Measurements from ENCODE around the gene NELFE. TPM values are rescaled to one million over a fixed set of nuclear protein-coding genes. Genes with fewer than 3 reads are reported as not detected.

Gene NELFE
- total RNA-seq, 2 experiments from 2014 or later: 65.2 to 72.3 TPM

Small RNAs within 50 kb of the gene (microRNA-seq; reads per million reads assigned to microRNA genes)
- gene MIR1236 (ENCODE audit: borderline microRNAs expressed, borderline replicate concordance): not detected

Other genes starting within 250 kb of the NELFE start
- gene LY6G6D, start 243.6 kb downstream of the NELFE start, total RNA-seq: not detected
- not detected for gene LY6G6C, start 237.2 kb downstream of the NELFE start, total RNA-seq
- under 1 TPM; 0.15 to 0.19 TPM for gene MPIG6B, start 235.6 kb downstream of the NELFE start, total RNA-seq
- gene DDAH2, start 229.7 kb downstream of the NELFE start, total RNA-seq: 10 to 100 TPM; 13.3 to 15.4 TPM
- 100 to 1,000 TPM; 525 to 561 TPM for gene CLIC1, start 222.4 kb downstream of the NELFE start, total RNA-seq
- 10 to 100 TPM; 56.1 to 58.0 TPM for gene MSH5, start 219.0 kb downstream of the NELFE start, total RNA-seq
- gene SAPCD1, start 196.3 kb downstream of the NELFE start, total RNA-seq: 10 to 100 TPM in 1 of 2 experiments, 1 to 10 TPM in 1; 9.8 to 12.0 TPM
- 1 to 10 TPM; 5.2 to 5.4 TPM for gene VWA7, start 181.6 kb downstream of the NELFE start, total RNA-seq
- gene VARS1, start 163.2 kb downstream of the NELFE start, total RNA-seq: 100 to 1,000 TPM in 1 of 2 experiments, 10 to 100 TPM in 1; 85.0 to 100 TPM
- gene LSM2, start 152.0 kb downstream of the NELFE start, total RNA-seq: 100 to 1,000 TPM; 103 to 109 TPM
- gene HSPA1L, start 143.7 kb downstream of the NELFE start, total RNA-seq: 1 to 10 TPM; 3.3 to 3.5 TPM
- 10 to 100 TPM; 89.8 to 92.7 TPM for gene HSPA1A, start 143.4 kb downstream of the NELFE start, total RNA-seq
- gene HSPA1B, start 131.2 kb downstream of the NELFE start, total RNA-seq: 10 to 100 TPM; 44.0 to 47.2 TPM
- 10 to 100 TPM; 16.7 to 17.0 TPM for gene NEU1, start 96.2 kb downstream of the NELFE start, total RNA-seq
- under 1 TPM in 1 of 2 experiments, not detected in 1; 0.15 TPM for gene SLC44A4, start 80.0 kb downstream of the NELFE start, total RNA-seq
- 10 to 100 TPM; 70.4 to 71.6 TPM for gene EHMT2, start 61.3 kb downstream of the NELFE start, total RNA-seq
- 1 to 10 TPM; 1.3 to 1.8 TPM for gene ZBTB12, start 56.9 kb downstream of the NELFE start, total RNA-seq
- gene C2, start 31.3 kb downstream of the NELFE start, total RNA-seq: 1 to 10 TPM in 1 of 2 experiments, under 1 TPM in 1; 0.57 to 1.3 TPM
- under 1 TPM in 1 of 2 experiments, not detected in 1; 0.37 TPM for gene CFB, start 12.9 kb downstream of the NELFE start, total RNA-seq
- gene SKIC2, start 204 bp upstream of the NELFE start, total RNA-seq: 100 to 1,000 TPM in 1 of 2 experiments, 10 to 100 TPM in 1; 88.0 to 101 TPM
- 10 to 100 TPM; 20.4 to 21.8 TPM for gene DXO, start 13.2 kb upstream of the NELFE start, total RNA-seq
- gene C4A, start 23.1 kb upstream of the NELFE start, total RNA-seq: 1 to 10 TPM; 3.0 to 4.2 TPM
- 1 to 10 TPM; 2.0 to 2.2 TPM for gene C4B, start 55.8 kb upstream of the NELFE start, total RNA-seq
- under 1 TPM in 1 of 2 experiments, not detected in 1; 0.12 TPM for gene CYP21A2, start 79.4 kb upstream of the NELFE start, total RNA-seq
- gene TNXB, start 150.4 kb upstream of the NELFE start, total RNA-seq: 1 to 10 TPM; 3.9 to 6.7 TPM
- 100 to 1,000 TPM; 141 to 142 TPM for gene ATF6B, start 169.3 kb upstream of the NELFE start, total RNA-seq
- gene FKBPL, start 171.3 kb upstream of the NELFE start, total RNA-seq: 1 to 10 TPM; 6.6 to 7.8 TPM
- under 1 TPM; 0.17 to 0.23 TPM for gene PRRT1, start 193.0 kb upstream of the NELFE start, total RNA-seq
- gene PPT2, start 195.2 kb upstream of the NELFE start, total RNA-seq: 1 to 10 TPM; 8.3 to 9.2 TPM
- gene EGFL8, start 205.6 kb upstream of the NELFE start, total RNA-seq: 1 to 10 TPM; 6.0 to 8.6 TPM
- 10 to 100 TPM; 47.3 to 52.0 TPM for gene AGPAT1, start 217.1 kb upstream of the NELFE start, total RNA-seq
- 10 to 100 TPM; 39.8 to 49.7 TPM for gene RNF5, start 219.4 kb upstream of the NELFE start, total RNA-seq
- gene AGER, start 225.3 kb upstream of the NELFE start, total RNA-seq: 10 to 100 TPM; 45.4 to 47.1 TPM
- 10 to 100 TPM; 98.2 to 98.4 TPM for gene PBX2, start 231.2 kb upstream of the NELFE start, total RNA-seq
- 100 to 1,000 TPM; 274 to 282 TPM for gene GPSM3, start 233.7 kb upstream of the NELFE start, total RNA-seq

Data from activated CD4-positive, alpha-beta T cell treated with anti-CD3 and anti-CD28 coated beads, Interleukin-2, amount 10 ng/mL, durations not matched to agents 7 days and 5 days (primary cell).